Left ventricle myocardium superior (tissue), 1 donor: ENCODE results near the gene RBL2. TPM values are rescaled to one million over a fixed set of nuclear protein-coding genes. Genes with fewer than 3 reads are reported as not detected.

Source experiments
- ATAC-seq: fragments of 200-7000 bp; cut with Tn5 transposase; one replicate; pipeline ENCODE4 v1.9.1; 2020; ENCODE audit warnings: mild to moderate bottlenecking, moderate library complexity
- DNase-seq: peaks from one replicate; pipeline ENCODE4 v3.0.0-alpha.2; 2020
- intact Hi-C: fragments of 100-400 bp; cut with micrococcal nuclease; formaldehyde crosslinking; loops from one replicate; pipeline ENCODE4 v1.11.0; 2022
- total RNA-seq: library from RNA; stranded (reverse); fragmentation: NEBNext Ultra II Directional; extraction: Animal tissue kit (Norgen Biotek cat#: 25700); gene quantifications from one replicate; pipeline ENCODE4 v1.2.1, GENCODE V29; 2021
- donor health status: DM: no; HTN: yes; CAD: no; lungs with severe emphysema.

The RBL2 gene
- total RNA-seq, 1 donor from 2014 or later: 37.1 TPM

DNA sequence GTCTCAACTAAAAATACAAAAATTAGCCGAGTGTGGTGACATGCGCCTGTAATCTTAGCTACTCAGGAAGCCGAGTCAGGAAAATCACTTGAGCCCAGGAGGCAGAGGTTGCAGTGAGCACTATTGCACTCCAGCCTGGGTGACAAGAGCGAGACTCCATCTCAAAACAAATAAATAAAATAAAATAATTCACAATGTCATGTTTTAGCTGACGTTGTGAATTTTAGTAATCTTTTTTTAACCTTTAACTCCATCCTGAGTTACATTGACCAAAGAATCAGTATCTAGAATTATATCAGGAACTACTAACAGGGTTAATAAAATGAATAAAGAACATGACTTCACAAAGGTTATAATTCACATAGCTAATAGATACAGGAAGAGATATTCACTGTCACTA, 5.9 kb downstream of the RBL2 start:
- ATAC-seq (no peak), DNase-seq (no peak)
- intact Hi-C loops: no loop called here

DNA sequence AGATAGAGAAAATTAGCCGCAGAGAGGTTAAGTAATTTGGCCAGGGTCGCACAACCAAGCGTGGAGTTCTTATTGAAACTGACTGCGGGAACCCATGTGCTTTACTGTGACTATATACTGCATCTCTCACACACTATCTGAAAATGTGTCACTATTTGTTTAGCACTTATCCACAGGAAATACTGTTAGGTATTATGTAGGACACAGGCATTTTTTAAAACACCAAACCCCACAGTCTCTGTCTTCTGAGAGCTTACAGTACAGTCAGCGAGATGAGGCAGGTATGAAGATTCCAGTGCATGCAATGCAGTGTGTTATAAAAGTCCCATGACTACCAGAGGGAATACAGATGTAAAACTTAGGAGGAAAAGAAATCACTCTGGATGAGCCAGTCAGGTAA, 11.3 kb downstream of the RBL2 start:
- DNase-seq: no peak
- intact Hi-C loops: no loop called here
- no peak for ATAC-seq

DNA sequence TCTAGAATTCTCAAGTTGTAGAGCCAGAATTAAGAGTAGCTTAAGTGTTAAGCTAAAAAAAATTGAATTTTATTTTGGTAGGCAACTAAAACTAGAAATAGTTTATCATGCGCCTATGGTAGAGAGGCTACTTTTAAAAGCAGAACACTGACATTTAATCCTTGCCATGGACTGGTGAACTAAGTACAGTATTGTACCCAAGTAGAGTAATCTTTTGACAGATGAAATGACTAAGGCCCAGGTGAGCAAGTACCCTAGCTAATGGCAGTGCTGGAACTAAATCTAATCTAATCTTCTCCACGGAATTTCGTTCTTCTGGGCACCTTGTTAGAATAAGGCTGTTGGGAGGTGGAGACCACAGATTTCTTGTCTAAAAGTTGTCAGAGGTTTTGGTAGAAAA, 11.8 kb downstream of the RBL2 start:
- intact Hi-C loops: no loop called here
- no peak for DNase-seq
- ATAC-seq: no peak

DNA sequence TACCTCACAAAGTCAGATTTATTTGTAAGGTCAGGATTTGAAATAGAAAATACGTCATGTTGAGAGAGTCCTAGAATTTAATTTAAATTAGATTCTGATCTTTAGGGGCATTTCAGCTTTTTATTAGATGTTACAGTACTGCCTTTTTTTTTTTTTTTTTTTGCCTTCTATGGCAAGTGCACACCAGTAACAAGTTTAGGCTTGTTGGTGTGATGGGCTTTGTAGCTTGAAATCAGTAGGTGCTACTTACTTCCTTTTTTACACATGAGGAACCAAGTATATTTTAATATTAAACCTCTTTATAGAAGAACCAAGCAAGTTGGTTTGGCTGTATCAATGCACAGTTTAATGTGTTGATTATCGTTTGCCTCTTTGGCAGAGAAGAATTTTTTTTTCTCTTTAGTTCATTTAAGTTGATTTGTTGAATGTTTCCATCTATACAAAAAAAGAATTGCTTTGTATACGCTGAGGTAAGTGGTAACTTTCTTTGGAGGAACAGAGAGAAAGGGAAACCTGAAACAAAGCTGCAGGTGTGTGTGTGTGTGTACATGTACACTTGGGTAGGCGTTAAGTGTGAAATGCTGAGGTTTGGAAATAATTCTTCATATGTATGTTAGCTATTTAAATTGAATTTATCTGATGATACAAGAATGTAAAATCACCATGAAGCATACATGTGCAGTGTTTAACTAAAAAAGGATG, 15.7 kb downstream of the RBL2 start:
- DNase-seq (no peak), ATAC-seq (no peak)
- intact Hi-C loops: no loop called here

DNA sequence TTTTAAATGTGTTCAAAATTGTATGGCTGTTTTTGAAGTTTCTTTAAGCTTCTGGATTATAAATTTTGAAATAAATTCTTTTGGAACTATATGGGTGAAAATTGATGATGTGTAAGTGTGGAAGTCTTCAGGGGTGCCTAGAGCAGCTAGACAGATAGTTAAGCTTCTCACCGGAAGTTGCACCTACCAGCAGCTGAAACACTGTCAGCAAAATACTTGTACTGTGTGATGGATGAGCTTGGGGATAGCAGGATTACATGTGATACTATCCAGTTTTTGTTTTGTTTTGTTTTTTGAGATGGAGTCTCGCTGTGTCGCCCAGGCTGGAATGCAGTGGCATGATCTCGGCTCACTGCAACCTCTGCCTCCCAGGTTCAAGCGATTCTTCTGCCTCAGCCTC, 19.7 kb downstream of the RBL2 start:
- no peak for DNase-seq
- ATAC-seq: no peak
- intact Hi-C loops: no loop called here

DNA sequence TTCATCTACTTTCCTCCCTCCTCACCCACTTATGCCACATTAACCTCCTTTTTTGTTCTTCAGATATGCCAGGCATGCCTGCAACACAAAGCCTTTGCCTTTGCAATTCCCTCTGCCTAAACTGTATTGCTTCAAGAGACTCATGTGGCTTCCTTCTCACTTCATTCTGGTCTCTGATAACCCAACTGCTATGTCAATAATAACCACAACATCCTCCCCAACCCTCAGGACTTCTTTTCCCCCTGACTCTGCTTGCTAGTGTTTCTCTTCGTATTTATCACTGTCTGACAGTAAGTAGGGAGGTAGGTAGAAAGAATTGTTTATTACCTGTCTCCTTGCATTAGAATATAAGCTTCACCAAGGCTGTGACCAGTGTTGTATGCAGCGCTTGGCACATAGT, 22.4 kb downstream of the RBL2 start:
- no peak for DNase-seq

DNA sequence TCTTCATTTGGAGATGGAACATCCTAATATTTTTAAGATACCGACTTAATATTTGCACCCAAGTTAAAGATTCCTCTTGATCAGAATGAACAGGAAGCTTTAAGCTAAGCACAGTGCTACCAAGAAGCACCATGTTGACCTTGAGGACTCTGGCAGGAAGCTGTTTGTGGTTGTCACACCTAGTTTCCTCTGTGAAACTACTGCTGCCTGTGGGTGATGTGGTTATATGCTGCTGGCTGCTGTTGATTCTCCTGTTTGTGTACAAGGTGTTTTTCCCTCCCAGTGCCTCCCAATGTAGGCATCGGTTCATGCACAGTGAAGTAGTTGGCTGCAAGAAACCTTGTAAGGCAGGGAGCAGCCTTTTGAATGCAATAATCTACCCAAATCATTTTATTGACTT, 23.4 kb downstream of the RBL2 start:
- no peak for ATAC-seq
- intact Hi-C loops: no loop called here
- no peak for DNase-seq

More for the DNA sequence above, 22.4 kb downstream of the RBL2 start:
- no peak for ATAC-seq
- intact Hi-C loops: no loop called here

DNA sequence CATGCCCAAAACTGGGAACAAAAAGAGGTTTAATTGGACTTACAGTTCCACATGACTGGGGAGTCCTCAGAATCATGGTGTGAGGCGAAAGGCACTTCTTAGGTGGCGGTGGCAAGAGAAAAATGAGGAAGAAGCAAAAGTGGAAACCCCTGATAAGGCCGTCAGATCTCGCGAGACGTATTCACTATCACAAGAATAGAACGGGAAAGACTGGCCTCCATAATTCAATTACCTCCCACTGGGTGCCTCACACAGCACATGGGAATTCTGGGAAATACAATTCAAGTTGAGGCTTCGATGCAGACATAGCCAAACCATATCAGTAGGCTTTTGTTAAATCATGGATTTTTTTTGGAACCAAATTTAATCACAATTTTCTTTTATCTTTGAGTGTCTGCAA, 24.4 kb downstream of the RBL2 start:
- ATAC-seq: no peak
- intact Hi-C loops: no loop called here
- no peak for DNase-seq

DNA sequence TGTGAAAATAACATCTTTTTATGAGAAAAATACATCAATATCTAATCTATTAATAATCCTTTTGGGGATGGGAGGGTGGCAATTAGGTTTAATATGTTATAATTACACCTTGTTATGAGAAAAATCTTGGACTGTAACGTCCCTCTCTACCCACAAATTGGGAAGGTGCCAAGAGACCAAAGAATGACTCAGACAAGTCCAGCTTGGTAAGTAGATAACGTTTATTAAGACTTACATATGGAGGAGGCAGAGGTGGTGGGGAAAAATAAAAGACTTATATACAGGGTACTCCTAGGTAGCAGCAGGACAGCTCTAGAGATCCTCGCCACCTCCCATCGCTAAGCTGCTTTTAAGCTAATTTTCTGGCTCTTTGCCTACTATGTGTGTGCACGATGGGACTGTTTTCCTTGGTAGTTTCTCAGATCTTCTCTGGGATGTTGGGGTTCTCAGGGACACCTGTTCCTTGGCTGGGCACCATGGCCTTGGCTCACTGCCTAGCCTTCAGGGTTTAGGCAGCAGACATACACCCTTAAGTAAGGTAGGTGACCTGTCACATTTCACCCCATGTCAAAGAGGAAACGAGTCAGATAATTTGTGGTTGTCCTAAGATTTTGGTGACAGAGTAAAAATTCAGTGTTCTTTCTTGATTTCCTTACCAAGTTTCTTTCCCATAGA, 31.5 kb downstream of the RBL2 start:
- intact Hi-C loops: no loop called here
- ATAC-seq (no peak), DNase-seq (no peak)

DNA sequence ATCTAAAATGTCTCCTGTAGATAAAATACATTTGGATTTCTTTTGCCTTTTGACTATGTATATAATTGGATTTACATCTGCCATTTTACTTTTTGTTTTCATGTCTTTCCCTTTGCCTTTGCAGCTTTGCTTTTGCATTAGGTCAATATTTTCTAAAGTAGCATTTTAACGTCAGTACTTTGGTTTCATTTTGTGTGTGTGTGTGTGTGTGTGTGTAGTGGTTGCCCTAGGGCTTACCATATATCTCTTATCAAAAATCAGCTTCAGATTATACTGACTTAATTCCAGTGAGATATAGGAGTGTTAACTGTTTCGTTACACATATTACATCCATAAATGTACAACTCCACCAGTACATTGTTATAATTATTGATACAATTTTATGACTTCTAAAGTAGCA, 42.6 kb downstream of the RBL2 start:
- ATAC-seq: no peak
- DNase-seq: no peak
- intact Hi-C loops: no loop called here

DNA sequence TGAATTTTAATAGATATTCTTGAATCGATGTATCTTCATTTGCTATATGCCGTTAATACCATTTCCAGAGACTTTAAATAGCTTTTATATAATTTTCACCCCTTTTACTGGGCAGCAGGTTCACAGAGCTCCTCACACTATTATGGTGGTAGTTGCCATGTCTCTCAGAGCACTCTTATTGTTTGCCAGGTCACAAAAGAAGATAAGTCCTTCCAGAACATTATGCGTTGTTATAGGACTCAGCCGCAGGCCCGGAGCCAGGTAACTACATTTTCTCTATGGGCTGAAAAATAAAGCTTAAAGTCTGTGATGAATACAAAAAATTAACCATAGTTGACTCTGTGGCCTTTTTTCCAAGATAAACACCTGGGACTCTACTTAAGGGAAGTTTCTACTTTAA, 44.7 kb downstream of the RBL2 start:
- intact Hi-C loops: no loop called here
- ATAC-seq (peak; percentile 38), DNase-seq (no peak)

DNA sequence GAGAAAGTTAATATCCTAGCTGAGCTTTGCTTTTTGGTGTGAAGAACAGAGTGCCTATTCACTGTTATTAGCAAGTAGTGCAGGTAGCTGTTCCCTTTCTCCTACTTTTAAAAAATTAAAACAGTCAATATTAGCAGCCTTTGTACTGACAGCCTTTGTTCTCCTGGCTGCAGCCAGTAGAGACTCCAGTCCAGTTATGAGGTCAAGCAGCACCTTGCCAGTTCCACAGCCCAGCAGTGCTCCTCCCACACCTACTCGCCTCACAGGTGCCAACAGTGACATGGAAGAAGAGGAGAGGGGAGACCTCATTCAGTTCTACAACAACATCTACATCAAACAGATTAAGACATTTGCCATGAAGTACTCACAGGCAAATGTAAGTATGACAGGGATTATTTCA, 46.1 kb downstream of the RBL2 start:
- DNase-seq: no peak
- no peak for ATAC-seq
- intact Hi-C loops: no loop called here

DNA sequence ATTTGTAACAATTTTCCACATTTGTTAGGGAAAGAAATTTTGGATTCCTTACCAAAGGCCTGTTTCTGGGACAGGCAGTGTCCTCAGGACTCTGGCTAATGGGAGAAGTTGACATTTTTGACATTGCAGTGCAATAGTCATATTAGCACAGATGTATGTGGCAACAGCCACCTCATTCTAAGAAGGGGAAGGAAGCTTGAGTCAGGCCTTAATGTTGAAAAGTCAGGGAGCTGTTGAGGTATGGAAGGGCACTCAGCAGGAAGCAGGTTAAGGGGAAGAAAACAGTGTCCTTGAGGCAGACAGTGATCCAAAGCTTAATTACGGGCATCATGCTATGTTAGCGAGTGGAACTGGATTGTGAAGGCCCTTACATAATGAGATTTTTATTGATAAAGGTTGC, 47.9 kb downstream of the RBL2 start:
- no peak for ATAC-seq
- no peak for DNase-seq
- intact Hi-C loops: no loop called here

DNA sequence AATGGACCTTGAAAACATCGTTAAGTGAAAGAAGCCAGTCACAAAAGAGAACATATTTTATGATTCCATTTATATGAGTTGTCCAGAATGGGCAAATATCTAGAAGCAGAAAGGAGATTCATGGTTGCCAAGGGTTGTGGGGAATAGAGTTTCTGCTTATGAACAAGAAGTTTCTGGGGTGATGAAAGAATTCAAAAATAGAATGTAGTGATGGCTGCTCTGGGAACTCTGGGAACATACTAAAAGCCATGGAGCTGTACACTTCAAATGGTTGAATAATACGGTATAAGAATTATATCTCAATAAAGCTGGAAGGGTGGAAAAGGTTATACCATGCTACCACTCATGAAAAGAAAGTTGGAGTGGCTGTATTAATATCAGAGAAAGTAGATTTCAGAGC, 50.3 kb downstream of the RBL2 start:
- no peak for DNase-seq
- ATAC-seq: peak; percentile 58
- intact Hi-C loops: no loop called here

DNA sequence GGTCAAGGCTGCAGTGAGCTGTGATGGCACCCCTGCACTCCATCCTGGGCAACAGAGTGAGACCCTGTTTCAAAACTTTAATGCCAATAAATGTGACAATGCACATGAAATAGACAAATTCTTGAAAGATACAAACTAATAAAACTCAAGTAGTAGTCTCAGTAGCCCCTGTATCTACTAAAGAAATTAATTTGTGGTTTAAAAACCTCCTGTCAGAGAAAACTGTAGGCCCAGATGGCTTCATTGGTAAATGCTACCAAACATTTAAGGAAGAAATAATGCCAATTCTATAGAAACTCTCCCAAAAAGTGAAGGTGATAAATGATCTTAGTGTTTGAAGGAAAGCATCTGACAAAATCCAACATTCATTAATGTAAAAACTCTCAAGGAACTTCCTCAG, 52.0 kb downstream of the RBL2 start:
- ATAC-seq (no peak), DNase-seq (no peak)
- intact Hi-C loops: no loop called here

DNA sequence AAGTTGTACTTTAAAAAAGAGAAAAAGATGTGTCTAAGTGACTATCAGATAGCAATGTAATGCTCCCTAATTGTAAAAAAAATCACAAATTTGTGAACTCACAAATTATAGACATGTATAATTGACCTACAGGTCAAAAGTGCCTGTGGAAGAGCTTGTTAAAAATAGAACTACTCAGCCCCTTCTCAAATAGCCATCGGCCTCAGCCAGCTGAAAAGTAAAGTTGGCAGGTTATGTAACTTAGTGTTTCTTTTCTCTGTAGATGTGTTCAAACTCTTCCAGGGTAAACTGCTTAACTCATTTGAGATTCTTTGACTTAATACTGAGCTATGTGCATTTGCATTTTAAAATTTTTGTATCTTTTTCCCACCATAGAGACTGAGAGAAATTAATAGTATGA, 55.5 kb downstream of the RBL2 start:
- intact Hi-C loops: no loop called here
- DNase-seq: no peak
- peak; percentile 76 for ATAC-seq

DNA sequence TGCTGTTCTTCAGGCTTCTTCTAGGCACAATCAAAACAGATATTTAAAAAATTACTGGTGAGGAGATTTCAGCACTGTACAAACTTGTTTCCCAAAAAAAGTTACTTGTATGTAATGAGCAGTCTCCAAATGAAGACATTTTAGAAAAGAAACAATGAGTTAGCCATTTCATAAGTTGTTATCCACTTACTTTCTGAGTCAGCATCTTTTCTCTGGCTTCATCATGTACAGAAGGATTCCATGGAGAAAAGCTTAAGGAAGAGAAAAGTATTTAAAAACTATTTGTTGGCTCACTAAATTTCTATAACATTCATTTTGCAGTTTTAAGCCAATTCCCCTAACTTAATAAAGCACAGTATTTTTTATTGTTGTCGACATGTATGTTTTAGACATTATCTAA, 58.2 kb downstream of the RBL2 start:
- DNase-seq (no peak), ATAC-seq (no peak)
- intact Hi-C loops: no loop called here

DNA sequence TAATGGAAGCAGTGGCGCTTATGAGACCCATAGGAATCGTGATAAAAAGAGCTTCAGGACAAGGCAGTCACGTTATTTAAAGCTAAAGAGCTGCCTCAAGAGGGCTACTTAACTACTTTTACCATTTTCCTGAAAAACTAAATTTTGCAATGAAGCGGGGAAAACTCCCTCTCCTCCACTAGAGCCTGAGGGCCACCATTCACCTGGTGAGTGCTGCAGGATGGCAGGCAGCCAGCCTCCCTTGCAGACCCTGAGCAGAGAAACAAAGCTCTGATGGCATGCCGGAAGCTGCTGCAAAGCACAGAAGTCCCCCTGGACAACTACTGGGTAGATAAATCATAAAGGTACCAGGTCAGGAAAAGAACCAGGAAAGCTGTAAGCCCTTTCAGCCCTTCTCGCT, 60.4 kb downstream of the RBL2 start:
- intact Hi-C loops: no loop called here
- ATAC-seq: no peak
- DNase-seq: no peak

DNA sequence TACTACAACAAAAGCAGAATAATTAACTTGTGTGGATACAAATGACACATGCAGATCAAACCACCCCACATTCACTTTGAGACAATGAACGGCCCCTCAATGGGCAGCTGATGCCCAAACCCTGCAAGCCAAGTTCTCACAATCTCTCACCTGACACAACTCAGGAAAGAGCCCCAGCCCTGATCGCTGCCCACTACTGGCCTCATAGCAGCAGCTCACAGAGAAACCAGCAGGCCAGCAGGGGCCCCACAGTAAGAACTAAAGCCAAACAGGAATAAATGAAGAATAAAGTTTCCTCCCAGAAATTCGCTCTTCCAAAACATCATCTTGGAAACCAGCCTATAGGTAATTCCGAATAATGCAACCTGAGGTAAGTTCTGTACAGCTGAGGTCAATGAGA, 61.1 kb downstream of the RBL2 start:
- ATAC-seq (no peak), DNase-seq (no peak)
- intact Hi-C loops: no loop called here

DNA sequence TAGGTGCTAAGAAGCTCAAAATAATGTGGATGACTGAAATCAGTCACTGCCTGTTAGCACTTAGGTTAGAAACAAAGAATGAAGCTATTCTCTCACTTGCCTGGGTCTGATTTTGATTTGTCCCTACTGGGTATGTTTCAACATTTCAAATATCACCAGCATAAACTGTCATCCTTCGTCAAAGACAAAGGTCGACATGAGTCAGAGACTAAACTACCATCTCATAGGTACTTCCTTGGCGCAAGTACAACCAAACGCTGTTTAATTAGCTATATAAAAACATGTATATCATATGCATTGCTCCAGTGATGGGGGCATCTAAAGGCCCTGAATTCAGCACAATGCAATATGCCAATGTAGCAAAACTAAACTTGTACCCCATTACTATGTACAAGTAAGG, 64.7 kb downstream of the RBL2 start:
- ATAC-seq: no peak
- intact Hi-C loops: no loop called here
- no peak for DNase-seq

DNA sequence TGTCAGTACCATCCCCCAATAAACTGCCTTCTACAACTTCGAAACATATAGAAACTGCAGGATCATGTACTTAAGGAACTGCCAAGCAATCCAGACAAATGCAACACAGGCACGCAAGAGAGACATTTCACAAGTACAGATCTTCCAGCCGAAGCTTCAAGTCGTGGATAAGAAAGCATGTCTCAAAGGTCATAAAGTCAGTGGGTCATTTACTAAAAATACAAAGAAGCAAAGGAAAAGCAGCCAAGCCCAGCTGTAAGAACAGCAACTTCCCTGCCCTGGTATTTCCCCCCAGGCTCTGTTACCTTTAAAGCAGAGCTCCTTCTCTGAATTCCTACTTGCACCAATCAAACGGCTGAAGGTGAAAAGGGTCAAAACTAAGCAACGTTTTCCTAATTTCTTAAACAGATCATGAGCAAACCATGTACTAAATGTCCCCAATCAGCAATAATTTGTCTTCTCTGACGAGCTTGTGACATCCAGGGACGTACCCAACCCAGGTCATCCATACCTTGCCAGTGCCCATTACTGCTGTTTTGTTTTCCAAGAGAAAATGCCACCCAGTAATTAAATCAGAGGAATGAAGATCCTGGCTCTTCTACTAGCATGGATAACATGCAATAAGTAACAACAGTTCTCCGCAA, 67.1 kb downstream of the RBL2 start:
- DNase-seq (no peak), ATAC-seq (no peak)
- intact Hi-C loops: no loop called here
